Measurements from ENCODE around the gene COX8C.
"Not testable (repeated sequence)": the region's sequence is repeated elsewhere in the genome, so short reads cannot be mapped to it uniquely, and the experiment has no call there.

DNA sequence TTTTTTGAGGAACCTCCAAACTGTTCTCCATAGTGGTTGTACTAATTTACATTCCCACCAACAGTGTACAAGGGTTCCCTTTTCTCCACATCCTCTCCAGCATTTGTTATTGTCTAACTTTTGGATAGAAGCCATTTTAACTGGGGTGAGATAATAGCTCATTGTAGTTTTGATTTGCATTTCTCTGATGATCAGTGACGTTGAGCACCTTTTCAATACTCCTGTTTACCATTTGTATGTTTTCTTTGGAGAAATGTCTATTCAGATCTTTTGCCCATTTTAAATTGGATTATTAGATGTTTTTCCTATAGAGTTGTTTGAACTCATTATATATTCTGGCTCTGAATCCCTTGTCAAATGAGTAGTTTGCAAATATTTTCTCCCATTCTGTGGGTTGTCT, 37.3 kb downstream of the COX8C start:
- not testable (repeated sequence) for TF ChIP-seq CTCF, POLR2A (IDR thresholded peaks at IDR 0.05)

Measured in right lobe of liver (tissue), 4 donors.